ENCODE data around the gene PEAK3. TPM values are rescaled to one million over a fixed set of nuclear protein-coding genes. Genes with fewer than 3 reads are reported as not detected.

Gene PEAK3
- total RNA-seq, 2 experiments from 2014 or later: not detected

DNA sequence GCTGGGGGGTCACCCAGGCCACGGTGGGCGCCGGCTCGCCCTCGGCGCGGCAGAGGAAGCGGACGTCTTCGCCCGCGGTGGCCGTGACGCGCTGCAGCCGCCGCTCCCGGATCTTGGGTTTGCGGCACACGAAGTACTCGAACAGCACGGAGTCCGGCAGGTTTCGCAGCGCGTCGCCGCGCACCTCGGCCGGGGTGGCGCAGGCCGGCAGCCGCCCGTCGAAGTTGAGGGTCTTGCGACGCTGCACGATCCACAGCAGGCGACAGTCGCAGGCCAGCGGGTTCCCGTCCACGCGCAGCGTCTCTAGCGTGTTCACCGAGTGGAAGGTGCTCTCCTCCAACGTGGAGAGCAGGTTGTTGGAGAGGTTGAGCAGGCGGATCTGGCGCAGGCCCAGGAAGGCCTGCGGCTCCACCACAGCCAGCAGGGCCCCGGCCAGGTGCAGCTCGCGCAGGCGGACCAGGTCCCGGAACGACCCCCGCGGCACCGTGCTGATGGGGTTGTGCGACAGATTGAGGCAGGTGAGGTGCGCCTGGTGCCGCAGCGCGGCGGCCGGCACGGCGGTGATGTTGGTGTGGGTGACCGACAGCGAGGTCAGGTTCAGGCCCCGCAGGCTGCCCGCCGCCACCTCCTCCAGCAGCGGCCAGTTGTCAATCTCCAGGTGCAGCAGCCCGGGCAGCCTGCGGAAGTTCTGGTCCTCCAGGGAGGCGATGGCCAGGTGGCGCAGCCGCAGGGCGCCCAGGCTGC, 8.6 kb upstream of the PEAK3 start:
- peaks cover 14% of the 10 kb centered on the region for H3K4me1 Mint-ChIP-seq (ENCODE audit: low read depth)
- no peak for DNase-seq

DNA sequence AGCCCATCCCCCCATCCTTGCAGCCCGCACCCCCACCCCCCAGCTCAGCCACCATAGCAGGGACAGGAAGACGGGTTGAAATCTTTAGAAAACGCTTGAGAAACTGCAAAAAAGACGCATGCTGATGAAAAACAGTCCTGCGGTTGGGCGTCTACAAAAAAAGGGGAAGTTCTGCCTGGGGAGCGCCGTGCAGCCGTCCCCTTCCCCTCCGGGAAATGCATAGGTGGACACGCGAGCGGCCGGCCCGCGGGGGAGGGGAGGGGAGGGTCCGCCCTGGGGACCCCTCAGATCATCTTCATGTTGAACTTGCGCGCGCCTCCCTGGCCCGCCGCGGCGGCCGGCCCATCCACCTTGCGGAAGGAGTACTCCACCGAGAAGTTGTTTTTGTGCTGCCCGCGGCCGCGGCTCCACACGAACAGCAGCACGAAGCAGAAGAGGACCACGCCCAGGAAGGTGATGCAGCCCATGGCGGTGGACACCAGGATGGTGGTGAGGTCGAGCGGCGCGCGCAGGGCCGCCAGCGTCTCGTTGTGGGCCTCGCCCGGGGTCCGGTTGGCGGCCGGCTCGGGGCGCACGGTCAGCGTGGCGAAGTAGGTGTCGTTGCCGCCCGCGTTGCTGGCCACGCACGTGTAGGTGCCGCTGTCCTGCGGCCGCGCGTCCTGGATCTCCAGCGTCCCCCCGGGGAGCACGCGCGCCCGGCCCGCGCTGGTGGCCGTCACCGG, 7.9 kb upstream of the PEAK3 start:
- Mint-ChIP-seq H3K9me3 (no peaks in the 10 kb centered on the region), H3K4me3 (peak overlapping the region; percentile 72), H3K36me3 (ENCODE audit: low read depth) (no peaks in the 10 kb centered on the region), H3K27me3 (peaks cover 13% of the 10 kb centered on the region), H3K27ac (peak overlapping the region; percentile 50), H3K4me1 (ENCODE audit: low read depth) (peaks cover 14% of the 10 kb centered on the region)
- POLR2A ChIA-PET: interaction anchor here (0.6 to 1.7 kb wide), 6 partner anchors 13 to 114 kb away, joined by 3 to 4 read pairs (median 4); no protein-coding TSS in a partner anchor
- DNase-seq (peak; percentile 69), ATAC-seq (peak; percentile 62)
- intact Hi-C loops (cut with micrococcal nuclease): no loop called here
- TF ChIP-seq, protein P1, sequence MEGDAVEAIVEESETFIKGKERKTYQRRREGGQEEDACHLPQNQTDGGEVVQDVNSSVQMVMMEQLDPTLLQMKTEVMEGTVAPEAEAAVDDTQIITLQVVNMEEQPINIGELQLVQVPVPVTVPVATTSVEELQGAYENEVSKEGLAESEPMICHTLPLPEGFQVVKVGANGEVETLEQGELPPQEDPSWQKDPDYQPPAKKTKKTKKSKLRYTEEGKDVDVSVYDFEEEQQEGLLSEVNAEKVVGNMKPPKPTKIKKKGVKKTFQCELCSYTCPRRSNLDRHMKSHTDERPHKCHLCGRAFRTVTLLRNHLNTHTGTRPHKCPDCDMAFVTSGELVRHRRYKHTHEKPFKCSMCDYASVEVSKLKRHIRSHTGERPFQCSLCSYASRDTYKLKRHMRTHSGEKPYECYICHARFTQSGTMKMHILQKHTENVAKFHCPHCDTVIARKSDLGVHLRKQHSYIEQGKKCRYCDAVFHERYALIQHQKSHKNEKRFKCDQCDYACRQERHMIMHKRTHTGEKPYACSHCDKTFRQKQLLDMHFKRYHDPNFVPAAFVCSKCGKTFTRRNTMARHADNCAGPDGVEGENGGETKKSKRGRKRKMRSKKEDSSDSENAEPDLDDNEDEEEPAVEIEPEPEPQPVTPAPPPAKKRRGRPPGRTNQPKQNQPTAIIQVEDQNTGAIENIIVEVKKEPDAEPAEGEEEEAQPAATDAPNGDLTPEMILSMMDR (IDR thresholded peaks at IDR 0.05): no peak
- CTCF ChIA-PET: interaction anchor here (0.9 to 1.4 kb wide), 4 partner anchors 16 to 134 kb away, joined by 3 to 7 read pairs (median 3); no protein-coding TSS in a partner anchor

More for the DNA sequence above, 8.6 kb upstream of the PEAK3 start:
- H3K4me3 Mint-ChIP-seq: peak overlapping the region; percentile 69
- no peaks in the 10 kb centered on the region for H3K9me3 Mint-ChIP-seq
- ATAC-seq: no peak
- peaks cover 13% of the 10 kb centered on the region for H3K27me3 Mint-ChIP-seq
- POLR2A ChIA-PET: interaction anchor here (1.3 kb wide), 1 partner anchor 20 kb away, joined by 4 read pairs; no protein-coding TSS in a partner anchor
- intact Hi-C loops (cut with micrococcal nuclease): no loop called here
- no peak overlapping the region for H3K27ac Mint-ChIP-seq
- CTCF ChIA-PET: interaction anchor here (0.8 kb wide), 1 partner anchor 17 kb away, joined by 3 read pairs; no protein-coding TSS in a partner anchor
- no peaks in the 10 kb centered on the region for H3K36me3 Mint-ChIP-seq (ENCODE audit: low read depth)
- TF ChIP-seq, protein P1 (IDR thresholded peaks at IDR 0.05): no peak

DNA sequence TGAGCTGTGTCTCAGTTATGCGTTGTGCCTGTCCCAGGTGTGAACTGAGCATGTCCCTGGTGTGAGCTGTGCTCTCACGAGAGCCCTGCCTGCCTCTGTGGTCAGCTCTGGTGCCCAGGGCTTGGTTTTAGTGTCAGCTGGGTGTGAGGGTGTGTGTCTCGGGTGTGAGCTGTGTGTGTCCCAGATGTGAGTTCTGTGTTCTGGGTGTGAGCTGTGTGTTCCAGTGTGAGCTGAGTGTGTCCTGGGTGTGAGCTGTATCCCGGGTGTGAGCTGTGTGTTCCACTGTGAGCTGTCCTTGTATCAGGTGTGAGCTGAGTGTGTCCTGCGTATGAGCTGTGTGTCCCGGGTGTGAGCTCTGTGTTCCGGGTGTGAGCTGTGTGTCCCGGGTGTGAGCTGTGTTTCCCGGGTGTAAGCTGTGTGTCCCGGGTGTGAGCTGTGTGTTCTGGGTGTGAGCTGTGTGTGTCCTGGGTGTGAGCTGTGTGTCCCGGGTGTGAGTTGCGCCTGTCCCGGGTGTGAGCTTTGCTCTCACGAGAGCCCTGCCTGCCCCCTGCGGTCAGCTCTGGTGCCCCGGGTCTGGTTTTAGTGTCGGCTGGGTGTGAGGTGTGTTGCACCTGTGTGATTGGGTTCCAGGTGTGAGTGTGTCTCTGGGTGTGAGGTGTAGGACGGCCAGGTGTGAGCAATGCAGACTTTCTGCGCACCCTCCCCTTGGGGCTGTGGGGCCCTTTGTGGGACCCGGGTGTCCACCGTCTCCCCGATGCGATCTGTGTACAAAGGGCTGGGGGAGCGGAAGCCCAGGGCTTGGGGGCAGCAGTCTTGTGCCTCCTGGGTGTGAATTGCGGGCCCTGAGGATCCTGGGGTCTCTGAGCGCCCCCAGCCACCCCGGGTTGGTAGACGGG, 7.1 kb upstream of the PEAK3 start:
- peak overlapping the region; percentile 72 for H3K4me3 Mint-ChIP-seq
- peaks cover 13% of the 10 kb centered on the region for H3K27me3 Mint-ChIP-seq
- DNase-seq: no peak
- no peaks in the 10 kb centered on the region for H3K36me3 Mint-ChIP-seq (ENCODE audit: low read depth)
- peak overlapping the region; percentile 58 for H3K27ac Mint-ChIP-seq
- TF ChIP-seq, protein P1 (IDR thresholded peaks at IDR 0.05): no peak
- intact Hi-C loops (cut with micrococcal nuclease): no loop called here
- H3K9me3 Mint-ChIP-seq: no peaks in the 10 kb centered on the region
- ChIA-PET POLR2A (interaction anchor here (0.6 to 1.7 kb wide), 8 partner anchors 12 to 115 kb away, joined by 3 to 4 read pairs (median 4); partner anchors contain the start of gene LSM7), CTCF (interaction anchor here (0.6 to 1.4 kb wide), 7 partner anchors 14 to 133 kb away, joined by 3 to 7 read pairs (median 3); no protein-coding TSS in a partner anchor)
- peak; percentile 22 for ATAC-seq
- H3K4me1 Mint-ChIP-seq (ENCODE audit: low read depth): peaks cover 13% of the 10 kb centered on the region

DNA sequence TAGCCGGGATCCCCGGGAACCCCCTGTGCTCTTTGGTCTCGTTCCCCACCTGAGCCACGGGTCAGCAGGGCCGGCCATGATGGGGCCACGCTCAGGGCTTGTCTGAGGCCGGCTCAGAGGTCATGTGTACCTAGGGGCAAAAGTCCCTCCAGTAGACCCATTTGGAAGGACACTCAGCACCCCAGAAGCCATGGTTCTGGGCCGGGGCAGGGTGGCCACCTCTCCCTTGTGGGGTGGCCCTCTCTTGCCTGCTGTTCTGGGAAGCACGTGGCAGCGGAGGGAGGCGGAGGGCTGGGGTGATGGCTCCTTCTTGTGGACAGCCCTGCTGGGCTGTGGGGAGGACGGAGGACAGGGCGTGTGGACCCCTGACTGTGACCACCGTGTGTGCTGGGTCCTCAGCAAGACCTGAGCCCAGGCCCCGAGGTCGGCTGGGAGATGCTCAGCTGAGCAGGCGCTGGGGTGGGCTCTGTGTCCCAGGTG, 6.4 kb upstream of the PEAK3 start:
- POLR2A ChIA-PET: interaction anchor here (1.0 to 1.7 kb wide), 5 partner anchors 11 to 46 kb away, joined by 3 to 4 read pairs (median 4); partner anchors contain the start of gene LSM7
- TF ChIP-seq, protein P1 (IDR thresholded peaks at IDR 0.05): no peak
- ATAC-seq: no peak
- intact Hi-C loops (cut with micrococcal nuclease): no loop called here
- H3K27ac Mint-ChIP-seq: no peak overlapping the region
- peak overlapping the region; percentile 72 for H3K4me3 Mint-ChIP-seq
- H3K9me3 Mint-ChIP-seq: no peaks in the 10 kb centered on the region
- no peaks in the 10 kb centered on the region for H3K36me3 Mint-ChIP-seq (ENCODE audit: low read depth)
- peaks cover 10% of the 10 kb centered on the region for H3K4me1 Mint-ChIP-seq (ENCODE audit: low read depth)
- DNase-seq: no peak
- H3K27me3 Mint-ChIP-seq: peaks cover 13% of the 10 kb centered on the region
- CTCF ChIA-PET: interaction anchor here (0.6 to 1.4 kb wide), 6 partner anchors 13 to 132 kb away, joined by 3 to 7 read pairs (median 3); no protein-coding TSS in a partner anchor

Measured in activated CD8-positive, alpha-beta T cell treated with anti-CD3 and anti-CD28 coated beads for 36 hours (primary cell).